ENCODE data around the gene LGALS7.
"Not testable (repeated sequence)": the region's sequence is repeated elsewhere in the genome, so short reads cannot be mapped to it uniquely, and the experiment has no call there.

The LGALS7 gene

DNA sequence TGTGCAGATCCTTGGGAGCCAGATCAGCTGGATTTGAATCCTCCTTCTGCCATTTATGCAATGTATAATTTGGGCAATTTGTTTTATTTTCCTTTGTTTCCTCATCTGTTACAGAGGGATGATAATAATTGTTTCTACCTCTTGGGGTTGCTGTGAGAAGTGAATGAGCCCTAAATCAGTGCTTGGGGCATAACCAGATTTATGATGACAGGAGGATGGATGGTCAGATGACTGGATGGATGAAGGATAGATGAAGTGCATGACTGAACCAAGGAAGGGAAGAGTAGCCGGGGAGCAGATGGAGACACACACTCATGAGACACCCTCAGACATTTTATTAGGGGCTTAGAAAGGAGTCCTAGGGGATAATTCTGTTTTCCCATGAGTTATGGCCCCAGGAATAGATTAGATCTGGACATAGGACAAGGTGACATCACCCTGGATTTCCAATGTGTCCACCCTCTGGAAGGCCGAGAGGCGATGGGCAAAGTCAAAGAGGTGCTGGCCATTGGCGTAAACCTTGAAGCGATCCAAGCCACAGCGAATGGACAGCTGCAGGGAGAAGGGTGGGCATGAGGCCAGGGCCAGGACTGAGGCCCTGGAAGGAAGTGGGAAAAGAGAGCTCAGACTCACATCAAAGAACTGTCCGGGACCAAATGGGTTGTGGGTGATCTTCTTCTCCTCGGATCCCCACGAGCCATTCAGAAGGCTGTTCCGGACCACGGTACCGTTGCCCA, 28.2 kb upstream of the LGALS7 start:
- Histone ChIP-seq H2AFZ (ENCODE audit: low read length) (no peak overlapping the region), H3K79me1 (ENCODE audit: low read depth, low read length) (no peaks in the 10 kb centered on the region), H4K8ac (ENCODE audit: low read depth, low read length) (no peak overlapping the region), H3K36me3 (replicated peaks in 1 of 2; ENCODE audit: control insufficient read depth in 2 of 2, insufficient read depth in 2 of 2, low read length in 2 of 2) (no peaks in the 10 kb centered on the region), H3K18ac (ENCODE audit: low read length) (no peak overlapping the region), H2BK12ac (ENCODE audit: low read length) (no peak overlapping the region), H3K14ac (ENCODE audit: low read length) (no peak overlapping the region), H3K23ac (ENCODE audit: low read depth, low read length, poor library complexity) (no peak overlapping the region), H3K4me3 (ENCODE audit: low read length in 2 of 2) (no peak overlapping the region), H2BK5ac (ENCODE audit: low read length) (no peak overlapping the region), H2AK5ac (ENCODE audit: low read depth, low read length) (peak overlapping the region; percentile 47), H3K9ac (ENCODE audit: low read depth, low read length, poor library complexity) (no peak overlapping the region), H3K4ac (ENCODE audit: low read length) (no peak overlapping the region), H3K27ac (replicated peaks; ENCODE audit: low read length) (no peak overlapping the region), H3K4me2 (ENCODE audit: insufficient read depth, low read length, poor library complexity, severe bottlenecking) (no peak overlapping the region), H2BK120ac (ENCODE audit: low read depth, low read length) (peak overlapping the region; percentile 51), H3K9me3 (replicated peaks in 1 of 2; ENCODE audit: control insufficient read depth in 2 of 2, insufficient read depth in 1 of 2, low read depth in 1 of 2, low read length in 2 of 2) (peaks cover 0 to 2% of the 10 kb centered on the region in 2 donors), H4K91ac (ENCODE audit: low read depth, low read length, poor library complexity) (no peak overlapping the region), H3K27me3 (ENCODE audit: control insufficient read depth in 3 of 3, insufficient read depth in 3 of 3, low read depth in 1 of 3, low read length in 3 of 3) (no peaks in the 10 kb centered on the region), H3K4me1 (ENCODE audit: control insufficient read depth in 2 of 2, insufficient read depth in 1 of 2, low read depth in 1 of 2, low read length in 2 of 2) (no peaks in the 10 kb centered on the region), H2BK15ac (ENCODE audit: low read length) (no peak overlapping the region)
- DNase-seq (ENCODE audit: low spot score), result no peak
- no CpG with 5 or more reads among the region's 12 CpGs for WGBS, 2 donors (ENCODE audit: extremely low coverage in 2 of 2, insufficient read length in 2 of 2, insufficient replicate concordance in 1 of 2)

DNA sequence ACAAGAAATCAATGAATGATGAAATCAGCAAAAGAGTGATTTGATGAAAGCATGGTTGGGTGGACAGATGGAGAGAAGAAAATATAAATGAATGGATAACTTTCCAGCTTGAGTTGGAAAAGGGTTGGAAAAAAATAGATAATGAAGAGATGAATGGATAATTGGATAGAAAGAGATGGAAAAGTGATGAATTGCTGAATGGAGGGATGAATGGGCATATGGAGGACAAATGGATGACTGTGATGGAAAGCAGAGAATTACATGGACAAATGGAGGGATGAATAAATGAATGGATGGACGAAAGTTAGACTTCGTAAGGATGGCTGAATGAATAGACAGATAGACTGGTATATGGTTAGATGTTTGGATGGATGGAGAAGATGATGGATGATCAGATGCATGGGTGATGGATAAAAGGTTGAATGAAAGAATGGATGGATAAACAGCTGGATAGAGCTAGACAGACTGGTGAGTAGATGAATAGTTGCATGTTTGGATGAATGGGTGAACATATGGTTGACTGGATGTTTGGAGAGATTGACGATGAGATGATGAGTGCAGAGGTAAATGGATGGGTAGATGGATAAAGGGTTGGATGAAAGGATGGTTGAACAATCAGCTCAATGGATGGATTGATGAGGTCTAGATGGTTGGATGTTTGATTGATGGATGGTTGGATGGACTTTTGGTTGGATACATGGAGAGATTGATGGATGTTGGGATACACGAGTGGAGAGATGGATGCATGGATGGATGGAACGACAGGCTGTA, 27.4 kb upstream of the LGALS7 start:
- Histone ChIP-seq H3K14ac (ENCODE audit: low read length) (no peak overlapping the region), H2BK15ac (ENCODE audit: low read length) (no peak overlapping the region), H2AFZ (ENCODE audit: low read length) (no peak overlapping the region), H2BK12ac (ENCODE audit: low read length) (no peak overlapping the region), H3K36me3 (replicated peaks in 1 of 2; ENCODE audit: control insufficient read depth in 2 of 2, insufficient read depth in 2 of 2, low read length in 2 of 2) (no peaks in the 10 kb centered on the region), H3K4me1 (ENCODE audit: control insufficient read depth in 2 of 2, insufficient read depth in 1 of 2, low read depth in 1 of 2, low read length in 2 of 2) (no peaks in the 10 kb centered on the region), H4K8ac (ENCODE audit: low read depth, low read length) (no peak overlapping the region), H3K18ac (ENCODE audit: low read length) (no peak overlapping the region), H3K27me3 (ENCODE audit: control insufficient read depth in 3 of 3, insufficient read depth in 3 of 3, low read depth in 1 of 3, low read length in 3 of 3) (no peaks in the 10 kb centered on the region), H2AK5ac (ENCODE audit: low read depth, low read length) (no peak overlapping the region), H2BK120ac (ENCODE audit: low read depth, low read length) (no peak overlapping the region), H3K4me2 (ENCODE audit: insufficient read depth, low read length, poor library complexity, severe bottlenecking) (no peak overlapping the region), H3K9ac (ENCODE audit: low read depth, low read length, poor library complexity) (no peak overlapping the region), H3K79me1 (ENCODE audit: low read depth, low read length) (no peaks in the 10 kb centered on the region), H3K4ac (ENCODE audit: low read length) (no peak overlapping the region), H3K4me3 (ENCODE audit: low read length in 2 of 2) (no peak overlapping the region), H3K9me3 (replicated peaks in 1 of 2; ENCODE audit: control insufficient read depth in 2 of 2, insufficient read depth in 1 of 2, low read depth in 1 of 2, low read length in 2 of 2) (peaks cover 0 to 2% of the 10 kb centered on the region in 2 donors), H3K23ac (ENCODE audit: low read depth, low read length, poor library complexity) (no peak overlapping the region), H2BK5ac (ENCODE audit: low read length) (no peak overlapping the region), H4K91ac (ENCODE audit: low read depth, low read length, poor library complexity) (no peak overlapping the region), H3K27ac (replicated peaks; ENCODE audit: low read length) (no peak overlapping the region)
- DNase-seq (ENCODE audit: low spot score), result no peak
- WGBS, 2 donors (ENCODE audit: extremely low coverage in 2 of 2, insufficient read length in 2 of 2, insufficient replicate concordance in 1 of 2), result 100% methylated on average over 2 to 3 of the region's 5 CpGs

DNA sequence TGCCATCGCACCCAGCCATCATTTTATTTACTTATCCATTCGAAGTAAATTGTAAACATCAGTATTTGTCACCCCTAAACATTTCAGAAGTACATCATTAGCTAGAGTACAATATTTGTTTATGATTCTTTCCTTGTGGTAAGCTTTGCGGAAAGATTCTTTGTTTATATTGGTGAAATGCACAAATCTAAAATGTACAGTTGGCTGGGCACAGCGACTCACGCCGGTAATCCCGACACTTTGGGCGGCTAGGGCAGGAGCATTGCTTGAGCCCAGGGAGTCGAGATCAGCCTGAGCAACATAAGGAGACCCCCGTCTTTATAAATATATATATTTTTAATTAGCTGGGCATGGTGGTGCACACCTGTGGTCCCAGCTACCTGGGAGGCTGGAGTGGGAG, 25.8 kb upstream of the LGALS7 start:
- Histone ChIP-seq H3K36me3 (replicated peaks in 1 of 2; ENCODE audit: control insufficient read depth in 2 of 2, insufficient read depth in 2 of 2, low read length in 2 of 2) (no peaks in the 10 kb centered on the region), H3K9ac (ENCODE audit: low read depth, low read length, poor library complexity) (no peak overlapping the region), H3K14ac (ENCODE audit: low read length) (no peak overlapping the region), H3K79me1 (ENCODE audit: low read depth, low read length) (no peaks in the 10 kb centered on the region), H2AFZ (ENCODE audit: low read length) (no peak overlapping the region), H3K4me2 (ENCODE audit: insufficient read depth, low read length, poor library complexity, severe bottlenecking) (no peak overlapping the region), H2BK120ac (ENCODE audit: low read depth, low read length) (no peak overlapping the region), H4K91ac (ENCODE audit: low read depth, low read length, poor library complexity) (no peak overlapping the region), H3K4ac (ENCODE audit: low read length) (no peak overlapping the region), H3K27ac (replicated peaks; ENCODE audit: low read length) (no peak overlapping the region), H3K27me3 (ENCODE audit: control insufficient read depth in 3 of 3, insufficient read depth in 3 of 3, low read depth in 1 of 3, low read length in 3 of 3) (no peaks in the 10 kb centered on the region), H3K4me3 (ENCODE audit: low read length in 2 of 2) (no peak overlapping the region), H3K23ac (ENCODE audit: low read depth, low read length, poor library complexity) (no peak overlapping the region), H2AK5ac (ENCODE audit: low read depth, low read length) (no peak overlapping the region), H3K4me1 (ENCODE audit: control insufficient read depth in 2 of 2, insufficient read depth in 1 of 2, low read depth in 1 of 2, low read length in 2 of 2) (no peaks in the 10 kb centered on the region), H2BK15ac (ENCODE audit: low read length) (no peak overlapping the region), H2BK5ac (ENCODE audit: low read length) (no peak overlapping the region), H2BK12ac (ENCODE audit: low read length) (no peak overlapping the region), H4K8ac (ENCODE audit: low read depth, low read length) (no peak overlapping the region), H3K9me3 (replicated peaks in 1 of 2; ENCODE audit: control insufficient read depth in 2 of 2, insufficient read depth in 1 of 2, low read depth in 1 of 2, low read length in 2 of 2) (peaks cover 0 to 2% of the 10 kb centered on the region in 2 donors), H3K18ac (ENCODE audit: low read length) (no peak overlapping the region)
- no peak for DNase-seq (ENCODE audit: low spot score)
- no CpG with 5 or more reads among the region's 10 CpGs for WGBS, 2 donors (ENCODE audit: extremely low coverage in 2 of 2, insufficient read length in 2 of 2, insufficient replicate concordance in 1 of 2)

DNA sequence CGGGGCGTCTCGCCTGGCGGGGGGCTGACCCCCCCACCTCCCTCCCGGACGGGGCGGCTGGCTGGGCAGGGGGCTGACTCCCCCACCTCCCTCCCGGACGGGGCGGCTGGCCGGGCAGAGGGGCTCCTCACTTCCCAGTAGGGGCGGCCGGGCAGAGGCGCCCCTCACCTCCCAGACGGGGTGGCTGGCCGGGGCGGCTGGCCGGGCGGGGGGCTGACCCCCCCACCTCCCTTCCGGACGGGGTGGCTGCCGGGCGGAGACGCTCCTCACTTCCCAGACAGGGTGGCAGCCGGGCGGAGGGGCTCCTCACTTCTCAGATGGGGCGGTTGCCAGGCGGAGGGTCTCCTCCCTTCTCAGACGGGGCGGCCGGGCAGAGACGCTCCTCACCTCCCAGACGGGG, 24.5 kb upstream of the LGALS7 start:
- not testable (repeated sequence) for H3K4me3 ChIP-seq (ENCODE audit: low read length in 2 of 2); H3K14ac ChIP-seq (ENCODE audit: low read length); H2BK5ac ChIP-seq (ENCODE audit: low read length); H3K4me1 ChIP-seq (ENCODE audit: control insufficient read depth in 2 of 2, insufficient read depth in 1 of 2, low read depth in 1 of 2, low read length in 2 of 2); H2AFZ ChIP-seq (ENCODE audit: low read length); H4K8ac ChIP-seq (ENCODE audit: low read depth, low read length); H3K4me2 ChIP-seq (ENCODE audit: insufficient read depth, low read length, poor library complexity, severe bottlenecking); H2BK15ac ChIP-seq (ENCODE audit: low read length); H2BK120ac ChIP-seq (ENCODE audit: low read depth, low read length); H2AK5ac ChIP-seq (ENCODE audit: low read depth, low read length); H3K23ac ChIP-seq (ENCODE audit: low read depth, low read length, poor library complexity); H3K27ac ChIP-seq (replicated peaks; ENCODE audit: low read length); H2BK12ac ChIP-seq (ENCODE audit: low read length); H3K9me3 ChIP-seq (replicated peaks in 1 of 2; ENCODE audit: control insufficient read depth in 2 of 2, insufficient read depth in 1 of 2, low read depth in 1 of 2, low read length in 2 of 2); H3K4ac ChIP-seq (ENCODE audit: low read length); H3K27me3 ChIP-seq (ENCODE audit: control insufficient read depth in 3 of 3, insufficient read depth in 3 of 3, low read depth in 1 of 3, low read length in 3 of 3); H3K9ac ChIP-seq (ENCODE audit: low read depth, low read length, poor library complexity); H3K79me1 ChIP-seq (ENCODE audit: low read depth, low read length); H4K91ac ChIP-seq (ENCODE audit: low read depth, low read length, poor library complexity); DNase-seq (ENCODE audit: low spot score); H3K36me3 ChIP-seq (replicated peaks in 1 of 2; ENCODE audit: control insufficient read depth in 2 of 2, insufficient read depth in 2 of 2, low read length in 2 of 2); H3K18ac ChIP-seq (ENCODE audit: low read length)
- WGBS, 2 donors (ENCODE audit: extremely low coverage in 2 of 2, insufficient read length in 2 of 2, insufficient replicate concordance in 1 of 2), result no CpG with 5 or more reads among the region's 33 CpGs
